ENCODE measurements around the gene SPCS1.

Gene SPCS1

DNA sequence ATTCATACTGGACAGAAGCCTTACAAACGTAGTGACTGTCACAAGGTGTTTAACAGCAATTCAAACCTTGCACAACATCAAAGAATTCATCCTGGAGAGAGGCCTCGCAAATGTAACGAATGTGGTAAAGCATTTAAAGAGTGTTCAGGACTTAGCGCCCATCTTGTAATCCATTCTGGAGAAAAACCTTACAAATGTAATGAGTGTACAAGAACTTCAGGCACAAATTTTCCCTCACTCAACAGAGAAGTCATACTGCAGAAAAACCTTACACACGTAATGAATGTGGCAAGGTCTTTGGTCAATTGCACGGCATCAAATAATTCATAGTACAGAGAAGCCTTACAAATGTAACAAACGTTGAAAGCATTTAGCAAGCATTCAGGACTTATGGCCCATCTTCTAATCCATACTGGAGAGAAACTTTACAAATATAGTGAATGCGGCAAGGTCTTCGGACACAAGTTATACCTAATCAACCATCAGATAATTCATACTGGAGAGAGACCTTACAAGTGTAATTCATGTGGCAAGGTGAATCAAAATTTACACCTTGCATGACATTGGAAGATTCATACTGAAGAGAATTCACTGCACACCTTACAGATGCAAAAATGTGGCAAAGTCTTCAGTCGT lies 27.5 kb downstream of the SPCS1 start:
- DNase-seq, result no peak

DNA sequence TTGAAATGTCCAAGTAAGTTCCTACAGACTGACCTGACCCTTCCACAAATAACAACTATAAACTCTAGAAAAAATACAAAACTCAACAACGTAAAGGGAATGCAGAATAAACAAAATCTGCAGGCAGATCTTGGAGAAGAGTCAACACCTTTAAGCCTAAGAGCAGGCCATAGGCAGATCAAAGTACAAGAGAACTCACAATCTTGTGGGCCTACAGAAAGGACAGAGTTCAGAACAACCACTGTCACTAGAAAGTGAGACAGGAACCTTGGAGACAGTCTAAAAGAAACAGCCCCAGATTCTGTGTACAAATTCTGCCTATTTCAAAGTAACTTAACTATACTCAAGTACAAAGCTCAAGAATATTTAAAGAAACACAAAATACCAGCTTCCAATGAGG lies 33.8 kb downstream of the SPCS1 start:
- no peak for DNase-seq

DNA sequence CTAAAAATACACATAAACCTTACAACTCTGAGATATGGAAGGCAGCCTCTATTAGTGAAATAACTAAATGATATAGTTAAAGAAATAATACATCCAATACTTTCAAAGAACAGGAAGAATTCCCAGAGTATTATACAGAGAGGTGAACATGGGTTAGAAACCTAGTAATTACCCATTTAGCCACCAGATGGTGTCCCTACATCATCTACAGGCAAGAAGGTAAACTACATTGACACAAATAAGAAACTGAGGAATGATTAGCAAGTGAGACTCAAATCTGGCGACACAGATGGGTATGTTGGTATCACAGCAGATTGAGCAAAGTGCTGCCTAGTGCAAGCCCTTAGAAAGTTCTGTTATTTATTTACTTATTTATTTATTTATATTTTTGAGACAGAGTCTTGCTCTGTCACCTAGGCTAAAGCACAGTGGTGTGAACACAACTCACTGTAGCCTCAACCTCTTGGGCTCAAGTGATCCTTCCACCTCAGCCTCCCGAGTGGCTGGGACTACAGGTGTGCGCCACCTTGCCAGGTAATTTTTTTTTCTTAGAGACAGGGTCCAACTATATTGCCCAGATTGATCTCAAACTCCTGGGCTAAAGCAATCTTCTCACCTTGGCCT lies 36.6 kb downstream of the SPCS1 start:
- DNase-seq, result peak; percentile 8

DNA sequence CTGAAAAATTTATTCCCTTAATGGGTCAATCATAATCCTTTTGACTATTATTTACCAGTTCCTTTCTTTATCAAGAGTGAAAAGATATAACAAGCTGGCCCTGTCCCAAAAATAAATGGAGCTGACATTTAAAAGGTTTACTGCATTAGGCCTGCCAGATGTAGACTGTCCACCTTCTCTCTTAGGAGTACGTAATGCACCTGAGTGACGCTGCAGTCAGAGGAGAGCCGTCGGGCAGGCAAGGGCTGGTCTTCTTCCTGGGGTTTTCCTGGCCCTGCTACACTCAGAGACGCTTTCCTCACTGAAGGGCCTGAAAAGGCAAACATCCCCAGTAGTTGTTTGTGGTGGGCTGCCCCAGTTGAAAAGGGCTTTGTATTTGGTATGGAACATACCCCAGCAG lies 37.2 kb downstream of the SPCS1 start:
- DNase-seq, result no peak

DNA sequence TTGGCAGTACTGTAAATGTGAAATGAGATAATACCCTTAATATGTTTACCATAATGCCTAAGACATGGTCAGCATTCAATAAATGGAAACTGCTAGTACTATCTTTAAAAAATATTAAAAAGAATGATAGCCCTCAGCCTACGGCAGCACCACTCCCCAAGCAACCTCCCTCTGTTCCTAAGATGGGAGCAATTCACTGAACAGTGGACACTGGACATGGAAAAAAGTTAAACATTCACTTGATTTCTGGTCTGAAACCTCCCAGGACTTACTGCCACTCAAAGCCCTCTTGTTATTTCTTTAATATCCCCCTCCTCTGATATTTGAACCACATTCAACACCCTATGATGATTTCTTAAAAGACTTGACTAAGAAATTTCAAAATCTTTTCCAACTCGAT lies 37.8 kb downstream of the SPCS1 start:
- DNase-seq, result no peak

DNA sequence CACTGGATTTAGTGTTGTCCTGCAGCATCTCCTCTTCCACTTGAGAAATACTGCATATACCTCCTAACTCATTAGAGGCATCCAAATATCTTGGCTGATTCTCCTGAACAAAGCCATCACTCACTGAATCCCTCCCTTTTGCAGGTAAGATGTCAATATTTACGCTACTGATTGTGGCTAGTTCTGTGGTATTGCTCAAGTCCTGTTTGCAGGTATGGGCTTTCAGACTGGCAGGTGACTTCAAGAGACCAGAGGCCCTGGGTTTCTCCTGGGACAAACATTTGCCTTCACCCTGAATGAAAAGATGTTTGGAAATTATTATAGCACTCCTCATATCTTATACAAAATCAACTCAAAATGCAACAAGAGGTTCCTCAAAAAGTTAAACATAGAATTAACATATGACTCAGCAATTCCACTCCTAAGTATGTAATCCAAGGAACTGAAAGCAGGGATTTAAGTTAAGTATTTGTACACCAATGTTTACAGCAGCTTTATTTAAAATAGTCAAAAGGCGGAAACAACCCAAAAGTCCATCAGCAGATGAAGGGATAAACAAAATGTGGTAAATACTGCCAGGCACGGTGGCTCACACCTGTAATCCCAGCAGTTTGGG lies 46.2 kb downstream of the SPCS1 start:
- no peak for DNase-seq

DNA sequence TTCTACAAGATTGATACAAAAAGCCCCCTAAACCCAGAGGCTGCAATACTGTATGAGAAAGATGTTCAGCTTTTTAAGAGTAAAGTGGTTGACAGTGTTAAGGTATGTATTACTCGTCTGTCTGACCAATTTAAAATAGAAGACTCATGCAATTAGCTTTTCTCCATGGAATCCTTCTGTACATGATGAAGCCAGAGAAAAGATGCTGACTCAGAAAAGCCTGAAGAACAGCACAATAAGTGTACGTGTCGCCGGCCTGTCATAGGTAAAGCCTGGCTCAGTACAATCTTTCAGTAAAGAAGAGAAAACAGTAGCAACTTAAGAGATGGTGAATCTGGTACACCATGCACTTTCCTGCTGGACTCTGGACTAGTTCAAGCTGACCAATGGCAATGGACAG lies 48.5 kb downstream of the SPCS1 start:
- no peak for DNase-seq

DNA sequence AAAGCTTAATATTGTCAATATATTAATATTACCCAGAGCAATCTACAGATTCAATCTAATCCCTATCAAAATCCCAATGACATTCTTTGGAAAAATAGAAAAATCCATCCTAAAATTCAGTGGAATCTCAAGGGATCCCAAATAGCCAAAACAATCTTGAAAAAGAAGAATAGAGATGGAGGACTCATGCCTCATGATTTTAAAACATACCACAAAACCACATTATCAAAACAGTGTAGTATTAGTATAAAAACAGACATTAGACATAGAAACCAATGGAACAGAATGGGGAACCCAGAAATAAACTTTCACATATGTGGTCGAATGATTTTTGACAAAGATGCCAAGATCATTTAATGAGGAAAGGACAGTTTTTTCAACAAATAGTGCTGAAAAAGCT lies 50.2 kb downstream of the SPCS1 start:
- DNase-seq, result no peak
